ENCODE results near the gene CYP1B1. TPM values are rescaled to one million over a fixed set of nuclear protein-coding genes. Genes with fewer than 3 reads are reported as not detected.

The CYP1B1 gene
- total and polyA plus RNA-seq, 4 donors = 9.8 to 47.7 (median 31.3) TPM

GRCh38 chr2:38116762-38117161, 40.8 kb upstream of the CYP1B1 start:
- Histone ChIP-seq H3K27ac (ENCODE audit: low read depth in 1 of 2, low read length in 1 of 2) (no peak overlapping the region), H3K27me3 (ENCODE audit: control insufficient read depth in 3 of 3, insufficient read depth in 3 of 3, low read length in 2 of 3) (no peaks in the 10 kb centered on the region), H3K4me3 (no peak overlapping the region), H3K9ac (ENCODE audit: insufficient read depth in 1 of 2, low read length in 2 of 2) (no peak overlapping the region), H3K9me3 (ENCODE audit: control insufficient read depth in 4 of 4, insufficient read depth in 3 of 4, low read length in 3 of 4) (no peaks in the 10 kb centered on the region), H3K4me1 (ENCODE audit: control insufficient read depth in 5 of 5, insufficient read depth in 5 of 5, low read length in 5 of 5) (peaks cover 0 to 13% (median 3%) of the 10 kb centered on the region in 5 donors), H3K36me3 (ENCODE audit: control insufficient read depth in 4 of 4, insufficient read depth in 4 of 4, low read length in 4 of 4) (no peaks in the 10 kb centered on the region)
- DNase-seq (no peak), ATAC-seq (ENCODE audit: insufficient read depth, low FRiP score) (no peak)
- TF ChIP-seq CTCF (IDR thresholded peaks at IDR 0.05; ENCODE audit: control extremely low read depth, extremely low read depth) = no peak
- WGBS, 2 donors = 93% methylated on average over 3 of the region's 3 CpGs

- WGBS, 2 donors = 22 to 25% methylated on average over 8 of the region's 8 CpGs
- H3K27me3 ChIP-seq (ENCODE audit: control insufficient read depth in 3 of 3, insufficient read depth in 3 of 3, low read length in 2 of 3) = no peaks in the 10 kb centered on the region
- no peak overlapping the region for H3K27ac ChIP-seq (ENCODE audit: low read depth in 1 of 2, low read length in 1 of 2)
- peaks cover 0 to 13% (median 0%) of the 10 kb centered on the region in 5 donors for H3K4me1 ChIP-seq (ENCODE audit: control insufficient read depth in 5 of 5, insufficient read depth in 5 of 5, low read length in 5 of 5)
- DNase-seq = peak; percentile 57 to 70 (median 69)
- H3K4me3 ChIP-seq = no peak overlapping the region
- no peaks in the 10 kb centered on the region for H3K36me3 ChIP-seq (ENCODE audit: control insufficient read depth in 4 of 4, insufficient read depth in 4 of 4, low read length in 4 of 4)
- H3K9ac ChIP-seq (ENCODE audit: insufficient read depth in 1 of 2, low read length in 2 of 2) = no peak overlapping the region
- peak; percentile 82 for ATAC-seq (ENCODE audit: insufficient read depth, low FRiP score)
- TF ChIP-seq CTCF (IDR thresholded peaks at IDR 0.05; ENCODE audit: control extremely low read depth, extremely low read depth) = peak; percentile 91
- H3K9me3 ChIP-seq (ENCODE audit: control insufficient read depth in 4 of 4, insufficient read depth in 3 of 4, low read length in 3 of 4) = no peaks in the 10 kb centered on the region
Measured at GRCh38 chr2:38115216-38116032, 39.5 kb upstream of the CYP1B1 start.

GRCh38 chr2:38113981-38114708, 38.2 kb upstream of the CYP1B1 start:
- Histone ChIP-seq H3K27me3 (ENCODE audit: control insufficient read depth in 3 of 3, insufficient read depth in 3 of 3, low read length in 2 of 3) (no peaks in the 10 kb centered on the region), H3K9me3 (ENCODE audit: control insufficient read depth in 4 of 4, insufficient read depth in 3 of 4, low read length in 3 of 4) (no peaks in the 10 kb centered on the region), H3K4me1 (ENCODE audit: control insufficient read depth in 5 of 5, insufficient read depth in 5 of 5, low read length in 5 of 5) (peaks cover 0 to 13% (median 0%) of the 10 kb centered on the region in 5 donors), H3K4me3 (no peak overlapping the region), H3K9ac (ENCODE audit: insufficient read depth in 1 of 2, low read length in 2 of 2) (no peak overlapping the region), H3K36me3 (ENCODE audit: control insufficient read depth in 4 of 4, insufficient read depth in 4 of 4, low read length in 4 of 4) (no peaks in the 10 kb centered on the region), H3K27ac (ENCODE audit: low read depth in 1 of 2, low read length in 1 of 2) (peak overlapping the region in 1 of 2 donors; percentile 84)
- ATAC-seq (ENCODE audit: insufficient read depth, low FRiP score) (no peak), DNase-seq (peak in 2 of 3 donors; percentile 82 to 86)
- 59 to 66% methylated on average over 4 of the region's 4 CpGs for WGBS, 2 donors
- TF ChIP-seq CTCF (IDR thresholded peaks at IDR 0.05; ENCODE audit: control extremely low read depth, extremely low read depth) = no peak
